Measurements from ENCODE around the gene MAP4K3.

DNA sequence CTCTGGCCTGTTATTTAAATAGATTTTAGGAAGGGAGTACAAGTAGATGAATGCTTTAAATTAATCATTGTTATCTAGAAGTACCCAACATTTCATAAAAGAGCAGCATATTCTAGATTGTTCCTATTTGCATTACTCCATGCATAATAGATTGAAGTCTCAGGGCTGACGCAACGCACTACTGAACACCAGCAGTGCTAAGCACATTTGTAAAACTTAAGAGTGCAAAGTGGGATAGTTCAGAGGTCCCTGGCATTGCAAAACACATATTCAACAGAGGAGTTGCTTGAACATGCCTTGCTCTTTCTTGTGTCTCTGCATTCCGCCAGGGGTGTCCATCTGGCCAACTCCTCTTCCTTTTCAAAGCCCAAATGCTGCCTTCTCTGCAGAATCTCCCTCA lies 215.6 kb downstream of the MAP4K3 start:
- TF ChIP-seq, protein P1, sequence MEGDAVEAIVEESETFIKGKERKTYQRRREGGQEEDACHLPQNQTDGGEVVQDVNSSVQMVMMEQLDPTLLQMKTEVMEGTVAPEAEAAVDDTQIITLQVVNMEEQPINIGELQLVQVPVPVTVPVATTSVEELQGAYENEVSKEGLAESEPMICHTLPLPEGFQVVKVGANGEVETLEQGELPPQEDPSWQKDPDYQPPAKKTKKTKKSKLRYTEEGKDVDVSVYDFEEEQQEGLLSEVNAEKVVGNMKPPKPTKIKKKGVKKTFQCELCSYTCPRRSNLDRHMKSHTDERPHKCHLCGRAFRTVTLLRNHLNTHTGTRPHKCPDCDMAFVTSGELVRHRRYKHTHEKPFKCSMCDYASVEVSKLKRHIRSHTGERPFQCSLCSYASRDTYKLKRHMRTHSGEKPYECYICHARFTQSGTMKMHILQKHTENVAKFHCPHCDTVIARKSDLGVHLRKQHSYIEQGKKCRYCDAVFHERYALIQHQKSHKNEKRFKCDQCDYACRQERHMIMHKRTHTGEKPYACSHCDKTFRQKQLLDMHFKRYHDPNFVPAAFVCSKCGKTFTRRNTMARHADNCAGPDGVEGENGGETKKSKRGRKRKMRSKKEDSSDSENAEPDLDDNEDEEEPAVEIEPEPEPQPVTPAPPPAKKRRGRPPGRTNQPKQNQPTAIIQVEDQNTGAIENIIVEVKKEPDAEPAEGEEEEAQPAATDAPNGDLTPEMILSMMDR (conservative IDR thresholded peaks at IDR 0.05; ENCODE audit: low read depth, low read length): no peak
- TF ChIP-seq EZH2 (IDR thresholded peaks at IDR 0.05; ENCODE audit: low read length, unreplicated experiment): no peak

Data from PC-3 (cell line).